ENCODE data around the gene LZTS3.

GRCh38 chr20:3162080-3162611 lies 11.2 kb downstream of the LZTS3 start:
- TF ChIP-seq CTCF (IDR thresholded peaks at IDR 0.05; ENCODE audit: low read depth, low read length) (no peak), EZH2phosphoT487 (IDR thresholded peaks at IDR 0.05; ENCODE audit: low read depth) (no peak)

Measured in OCI-LY3 (cell line).